ENCODE measurements around the gene TOR4A. TPM values are rescaled to one million over a fixed set of nuclear protein-coding genes. Genes with fewer than 3 reads are reported as not detected.
"Not testable (repeated sequence)": the region's sequence is repeated elsewhere in the genome, so short reads cannot be mapped to it uniquely, and the experiment has no call there.

TOR4A gene
- polyA plus RNA-seq, 4 donors = 3.4 to 21.5 (median 15.4) TPM

- no peak for FAIRE-seq
- H3K4me3 ChIP-seq (ENCODE audit: low read depth in 1 of 3, low read length in 3 of 3) = peak overlapping the region; percentile 66 to 92 (median 86)
- no peaks in the 10 kb centered on the region for H3K9me3 ChIP-seq (ENCODE audit: control insufficient read depth in 2 of 2, insufficient read depth in 1 of 2, low read depth in 1 of 2, low read length in 1 of 2)
- DNase-seq = no peak
- peaks cover 8 to 32% (median 8%) of the 10 kb centered on the region in 3 donors for H3K4me1 ChIP-seq (ENCODE audit: control insufficient read depth in 3 of 3, insufficient read depth in 2 of 3, low read depth in 1 of 3, low read length in 2 of 3)
- peaks cover 0 to 34% (median 6%) of the 10 kb centered on the region in 3 donors for H3K36me3 ChIP-seq (ENCODE audit: control insufficient read depth in 3 of 3, insufficient read depth in 2 of 3, low read depth in 1 of 3, low read length in 3 of 3)
- peak overlapping the region; percentile 4 to 41 (median 30) for H3K27ac ChIP-seq (ENCODE audit: low read depth in 1 of 3, low read length in 2 of 3)
- H3K27me3 ChIP-seq (ENCODE audit: control insufficient read depth in 3 of 3, insufficient read depth in 3 of 3, low read length in 3 of 3) = no peaks in the 10 kb centered on the region
- 0 to 2% (median 1%) methylated on average over 31 to 51 of the region's 51 CpGs for WGBS, 3 donors
Measured at GRCh38 chr9:137255448-137256114, 21.9 kb upstream of the TOR4A start.

GRCh38 chr9:137256362-137256761 lies 21.2 kb upstream of the TOR4A start:
- WGBS, 3 donors = 69 to 83% (median 76%) methylated on average over 15 of the region's 15 CpGs
- peaks cover 0 to 37% (median 6%) of the 10 kb centered on the region in 3 donors for H3K36me3 ChIP-seq (ENCODE audit: control insufficient read depth in 3 of 3, insufficient read depth in 2 of 3, low read depth in 1 of 3, low read length in 3 of 3)
- FAIRE-seq = no peak
- no peak for DNase-seq
- H3K27me3 ChIP-seq (ENCODE audit: control insufficient read depth in 3 of 3, insufficient read depth in 3 of 3, low read length in 3 of 3) = no peaks in the 10 kb centered on the region
- H3K9me3 ChIP-seq (ENCODE audit: control insufficient read depth in 2 of 2, insufficient read depth in 1 of 2, low read depth in 1 of 2, low read length in 1 of 2) = no peaks in the 10 kb centered on the region
- H3K4me3 ChIP-seq (ENCODE audit: low read depth in 1 of 3, low read length in 3 of 3) = peak overlapping the region in 2 of 3 donors; percentile 66 to 86
- no peak overlapping the region for H3K27ac ChIP-seq (ENCODE audit: low read depth in 1 of 3, low read length in 2 of 3)
- peaks cover 8 to 32% (median 8%) of the 10 kb centered on the region in 3 donors for H3K4me1 ChIP-seq (ENCODE audit: control insufficient read depth in 3 of 3, insufficient read depth in 2 of 3, low read depth in 1 of 3, low read length in 2 of 3)

GRCh38 chr9:137256856-137257255 lies 20.7 kb upstream of the TOR4A start:
- 89 to 93% (median 89%) methylated on average over 15 of the region's 15 CpGs for WGBS, 3 donors
- no peaks in the 10 kb centered on the region for H3K27me3 ChIP-seq (ENCODE audit: control insufficient read depth in 3 of 3, insufficient read depth in 3 of 3, low read length in 3 of 3)
- FAIRE-seq = no peak
- H3K4me1 ChIP-seq (ENCODE audit: control insufficient read depth in 3 of 3, insufficient read depth in 2 of 3, low read depth in 1 of 3, low read length in 2 of 3) = peaks cover 8 to 29% (median 8%) of the 10 kb centered on the region in 3 donors
- H3K36me3 ChIP-seq (ENCODE audit: control insufficient read depth in 3 of 3, insufficient read depth in 2 of 3, low read depth in 1 of 3, low read length in 3 of 3) = peaks cover 0 to 42% (median 6%) of the 10 kb centered on the region in 3 donors
- peak overlapping the region in 1 of 3 donors; percentile 86 for H3K4me3 ChIP-seq (ENCODE audit: low read depth in 1 of 3, low read length in 3 of 3)
- H3K27ac ChIP-seq (ENCODE audit: low read depth in 1 of 3, low read length in 2 of 3) = no peak overlapping the region
- DNase-seq = no peak
- no peaks in the 10 kb centered on the region for H3K9me3 ChIP-seq (ENCODE audit: control insufficient read depth in 2 of 2, insufficient read depth in 1 of 2, low read depth in 1 of 2, low read length in 1 of 2)

GRCh38 chr9:137262173-137262908 lies 15.2 kb upstream of the TOR4A start:
- not testable (repeated sequence) for DNase-seq; H3K27me3 ChIP-seq (ENCODE audit: control insufficient read depth in 3 of 3, insufficient read depth in 3 of 3, low read length in 3 of 3); H3K4me1 ChIP-seq (ENCODE audit: control insufficient read depth in 3 of 3, insufficient read depth in 2 of 3, low read depth in 1 of 3, low read length in 2 of 3); FAIRE-seq; H3K27ac ChIP-seq (ENCODE audit: low read depth in 1 of 3, low read length in 2 of 3); H3K9me3 ChIP-seq (ENCODE audit: control insufficient read depth in 2 of 2, insufficient read depth in 1 of 2, low read depth in 1 of 2, low read length in 1 of 2); H3K4me3 ChIP-seq (ENCODE audit: low read depth in 1 of 3, low read length in 3 of 3)
- WGBS, 3 donors = 39 to 46% (median 45%) methylated on average over 14 to 15 of the region's 15 CpGs
- H3K36me3 ChIP-seq (ENCODE audit: control insufficient read depth in 3 of 3, insufficient read depth in 2 of 3, low read depth in 1 of 3, low read length in 3 of 3) = peaks cover 7 to 76% (median 11%) of the 10 kb centered on the region in 3 donors

GRCh38 chr9:137262909-137263285 lies 14.6 kb upstream of the TOR4A start:
- Histone ChIP-seq H3K27ac (ENCODE audit: low read depth in 1 of 3, low read length in 2 of 3) (no peak overlapping the region), H3K4me1 (ENCODE audit: control insufficient read depth in 3 of 3, insufficient read depth in 2 of 3, low read depth in 1 of 3, low read length in 2 of 3) (no peaks in the 10 kb centered on the region), H3K9me3 (ENCODE audit: control insufficient read depth in 2 of 2, insufficient read depth in 1 of 2, low read depth in 1 of 2, low read length in 1 of 2) (no peaks in the 10 kb centered on the region), H3K27me3 (ENCODE audit: control insufficient read depth in 3 of 3, insufficient read depth in 3 of 3, low read length in 3 of 3) (no peaks in the 10 kb centered on the region), H3K36me3 (ENCODE audit: control insufficient read depth in 3 of 3, insufficient read depth in 2 of 3, low read depth in 1 of 3, low read length in 3 of 3) (peaks cover 7 to 79% (median 13%) of the 10 kb centered on the region in 3 donors), H3K4me3 (ENCODE audit: low read depth in 1 of 3, low read length in 3 of 3) (no peak overlapping the region)
- no peak for FAIRE-seq
- DNase-seq = no peak
- 91 to 95% (median 92%) methylated on average over 23 to 24 of the region's 24 CpGs for WGBS, 3 donors

DNA sequence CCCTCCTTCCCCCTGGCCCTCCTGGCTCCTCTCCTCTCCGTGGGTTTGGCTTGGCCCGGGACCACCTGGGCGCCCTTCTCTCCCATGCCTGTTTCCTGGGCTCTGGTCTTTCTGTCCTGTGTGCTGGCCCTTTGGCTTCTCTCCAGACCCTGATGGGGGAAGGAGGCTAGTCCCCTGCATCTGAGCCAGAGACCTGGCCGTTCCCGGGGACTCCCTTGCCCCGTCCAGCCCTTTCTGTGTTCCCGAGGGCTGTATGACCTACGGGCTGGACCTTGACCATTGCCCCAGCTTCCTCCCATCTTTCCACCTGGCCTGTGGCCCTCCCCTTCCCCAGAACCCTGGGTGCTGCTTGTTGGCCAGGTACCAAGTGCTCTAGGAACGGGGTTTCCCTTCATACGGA lies 14.0 kb upstream of the TOR4A start:
- peaks cover 7 to 79% (median 14%) of the 10 kb centered on the region in 3 donors for H3K36me3 ChIP-seq (ENCODE audit: control insufficient read depth in 3 of 3, insufficient read depth in 2 of 3, low read depth in 1 of 3, low read length in 3 of 3)
- no peaks in the 10 kb centered on the region for H3K9me3 ChIP-seq (ENCODE audit: control insufficient read depth in 2 of 2, insufficient read depth in 1 of 2, low read depth in 1 of 2, low read length in 1 of 2)
- no peaks in the 10 kb centered on the region for H3K27me3 ChIP-seq (ENCODE audit: control insufficient read depth in 3 of 3, insufficient read depth in 3 of 3, low read length in 3 of 3)
- DNase-seq (no peak), FAIRE-seq (no peak)
- H3K4me1 ChIP-seq (ENCODE audit: control insufficient read depth in 3 of 3, insufficient read depth in 2 of 3, low read depth in 1 of 3, low read length in 2 of 3) = no peaks in the 10 kb centered on the region
- no peak overlapping the region for H3K4me3 ChIP-seq (ENCODE audit: low read depth in 1 of 3, low read length in 3 of 3)
- 72 to 81% (median 75%) methylated on average over 9 to 10 of the region's 10 CpGs for WGBS, 3 donors
- H3K27ac ChIP-seq (ENCODE audit: low read depth in 1 of 3, low read length in 2 of 3) = no peak overlapping the region

DNA sequence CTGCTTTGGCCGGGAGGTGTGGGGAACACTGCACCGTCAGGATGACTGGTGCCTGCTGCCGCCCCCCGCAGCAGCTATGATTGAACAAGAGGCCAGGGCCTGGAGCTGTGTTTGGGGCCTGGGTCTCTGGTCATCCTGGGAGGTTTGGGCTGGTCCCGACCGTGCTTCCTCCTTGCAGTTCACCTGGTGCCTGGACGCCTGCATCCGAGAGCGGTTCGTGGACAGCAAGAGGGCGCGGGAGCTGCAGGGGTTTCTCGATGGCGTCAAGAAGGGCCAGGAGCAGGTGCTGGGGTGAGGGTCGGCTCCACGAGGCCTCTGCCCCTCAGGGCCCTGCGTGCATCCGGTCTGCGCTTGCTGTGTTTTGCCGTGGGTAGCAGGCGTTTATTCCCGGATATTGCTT lies 13.5 kb upstream of the TOR4A start:
- 93 to 97% (median 96%) methylated on average over 22 of the region's 22 CpGs for WGBS, 3 donors
- no peak overlapping the region for H3K4me3 ChIP-seq (ENCODE audit: low read depth in 1 of 3, low read length in 3 of 3)
- H3K4me1 ChIP-seq (ENCODE audit: control insufficient read depth in 3 of 3, insufficient read depth in 2 of 3, low read depth in 1 of 3, low read length in 2 of 3) = peaks cover 0 to 4% (median 2%) of the 10 kb centered on the region in 3 donors
- H3K36me3 ChIP-seq (ENCODE audit: control insufficient read depth in 3 of 3, insufficient read depth in 2 of 3, low read depth in 1 of 3, low read length in 3 of 3) = peaks cover 7 to 78% (median 11%) of the 10 kb centered on the region in 3 donors
- no peak for FAIRE-seq
- no peak overlapping the region for H3K27ac ChIP-seq (ENCODE audit: low read depth in 1 of 3, low read length in 2 of 3)
- no peaks in the 10 kb centered on the region for H3K9me3 ChIP-seq (ENCODE audit: control insufficient read depth in 2 of 2, insufficient read depth in 1 of 2, low read depth in 1 of 2, low read length in 1 of 2)
- no peaks in the 10 kb centered on the region for H3K27me3 ChIP-seq (ENCODE audit: control insufficient read depth in 3 of 3, insufficient read depth in 3 of 3, low read length in 3 of 3)
- no peak for DNase-seq

- no peaks in the 10 kb centered on the region for H3K9me3 ChIP-seq (ENCODE audit: control insufficient read depth in 2 of 2, insufficient read depth in 1 of 2, low read depth in 1 of 2, low read length in 1 of 2)
- 93 to 96% (median 94%) methylated on average over 28 to 29 of the region's 29 CpGs for WGBS, 3 donors
- H3K4me3 ChIP-seq (ENCODE audit: low read depth in 1 of 3, low read length in 3 of 3) = no peak overlapping the region
- H3K4me1 ChIP-seq (ENCODE audit: control insufficient read depth in 3 of 3, insufficient read depth in 2 of 3, low read depth in 1 of 3, low read length in 2 of 3) = peaks cover 0 to 8% (median 3%) of the 10 kb centered on the region in 3 donors
- peaks cover 7 to 87% (median 8%) of the 10 kb centered on the region in 3 donors for H3K36me3 ChIP-seq (ENCODE audit: control insufficient read depth in 3 of 3, insufficient read depth in 2 of 3, low read depth in 1 of 3, low read length in 3 of 3)
- no peak overlapping the region for H3K27ac ChIP-seq (ENCODE audit: low read depth in 1 of 3, low read length in 2 of 3)
- FAIRE-seq = no peak
- H3K27me3 ChIP-seq (ENCODE audit: control insufficient read depth in 3 of 3, insufficient read depth in 3 of 3, low read length in 3 of 3) = no peaks in the 10 kb centered on the region
- no peak for DNase-seq
Measured at GRCh38 chr9:137265496-137266161, 11.9 kb upstream of the TOR4A start.

All from small intestine (tissue), 7 donors.